IPS-18a (cell line): ENCODE data around the gene ARID3B.

Experiments
- H3K27ac ChIP-seq: one replicate; pipeline ENCODE4 v1.5.1; 2013; ENCODE audit warnings: low read length
- H3K27me3 ChIP-seq: one replicate; pipeline ENCODE4 v1.6.1; 2013; ENCODE audit warnings: mild to moderate bottlenecking, low read length; ENCODE audit not compliant: control insufficient read depth, insufficient read depth
- H3K36me3 ChIP-seq: one replicate; pipeline ENCODE4 v1.6.1; 2013; ENCODE audit warnings: low read depth, low read length; ENCODE audit not compliant: control insufficient read depth
- H3K4me1 ChIP-seq: one replicate; pipeline ENCODE4 v1.6.1; 2013; ENCODE audit warnings: low read depth, low read length; ENCODE audit not compliant: control insufficient read depth
- H3K4me3 ChIP-seq: one replicate; pipeline ENCODE4 v1.5.1; 2013; ENCODE audit warnings: low read length
- H3K9ac ChIP-seq: one replicate; pipeline ENCODE4 v1.6.1; 2013; ENCODE audit warnings: mild to moderate bottlenecking, low read length, moderate library complexity
- H3K9me3 ChIP-seq: one replicate; pipeline ENCODE4 v1.6.1; 2013; ENCODE audit warnings: low read depth, low read length; ENCODE audit not compliant: control insufficient read depth

ARID3B gene

DNA sequence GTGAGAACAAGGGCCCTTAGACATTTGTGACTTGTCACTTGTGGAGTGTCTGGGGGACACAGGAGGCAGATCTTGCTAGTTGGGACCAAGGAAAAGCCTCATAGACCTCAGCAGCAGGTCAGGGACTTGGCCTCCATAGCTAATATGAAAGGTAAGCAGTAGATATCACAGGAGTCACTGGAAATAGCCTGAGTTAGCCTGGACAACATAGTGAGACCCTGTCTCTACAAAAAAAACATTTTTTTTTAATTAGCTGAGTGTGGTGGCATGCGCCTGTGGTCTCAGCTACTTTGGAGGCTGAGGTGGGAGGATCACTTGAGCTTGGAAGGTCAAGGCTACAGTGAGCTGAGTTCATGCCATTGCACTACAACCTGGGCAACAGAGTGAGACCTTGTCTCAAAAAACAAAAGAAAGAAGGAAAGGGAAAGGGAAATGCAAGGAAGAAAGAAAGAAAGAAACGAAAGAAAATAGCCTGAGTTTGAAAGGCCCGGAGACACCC, 37.5 kb downstream of the ARID3B start:
- Histone ChIP-seq H3K27ac (no peak overlapping the region), H3K36me3 (peaks cover 74% of the 10 kb centered on the region), H3K9ac (no peak overlapping the region), H3K27me3 (no peaks in the 10 kb centered on the region), H3K4me3 (no peak overlapping the region), H3K4me1 (no peaks in the 10 kb centered on the region), H3K9me3 (no peaks in the 10 kb centered on the region)

DNA sequence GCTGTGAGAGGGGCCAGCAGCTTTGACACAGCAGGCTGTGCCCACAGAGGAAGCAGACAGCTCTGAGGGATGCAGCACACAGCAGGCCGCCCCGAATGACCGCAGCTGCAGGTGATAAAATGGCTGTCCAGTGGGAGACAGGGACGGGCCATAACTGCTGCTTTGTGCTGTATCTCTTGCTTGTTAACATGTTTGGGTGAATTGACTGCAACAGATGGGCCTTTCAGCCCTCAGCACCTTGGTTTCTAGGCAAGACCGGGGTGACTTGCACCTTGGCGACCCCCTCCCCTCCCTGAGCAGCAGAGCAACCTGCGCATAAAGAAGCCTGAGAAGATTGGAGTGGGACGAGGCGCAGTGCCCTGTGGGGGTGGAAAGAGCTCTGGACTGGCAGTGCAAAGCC, 38.0 kb downstream of the ARID3B start:
- H3K9ac ChIP-seq = no peak overlapping the region
- no peaks in the 10 kb centered on the region for H3K4me1 ChIP-seq
- H3K36me3 ChIP-seq = peaks cover 71% of the 10 kb centered on the region
- H3K9me3 ChIP-seq = no peaks in the 10 kb centered on the region
- H3K27ac ChIP-seq = no peak overlapping the region
- no peak overlapping the region for H3K4me3 ChIP-seq
- no peaks in the 10 kb centered on the region for H3K27me3 ChIP-seq

DNA sequence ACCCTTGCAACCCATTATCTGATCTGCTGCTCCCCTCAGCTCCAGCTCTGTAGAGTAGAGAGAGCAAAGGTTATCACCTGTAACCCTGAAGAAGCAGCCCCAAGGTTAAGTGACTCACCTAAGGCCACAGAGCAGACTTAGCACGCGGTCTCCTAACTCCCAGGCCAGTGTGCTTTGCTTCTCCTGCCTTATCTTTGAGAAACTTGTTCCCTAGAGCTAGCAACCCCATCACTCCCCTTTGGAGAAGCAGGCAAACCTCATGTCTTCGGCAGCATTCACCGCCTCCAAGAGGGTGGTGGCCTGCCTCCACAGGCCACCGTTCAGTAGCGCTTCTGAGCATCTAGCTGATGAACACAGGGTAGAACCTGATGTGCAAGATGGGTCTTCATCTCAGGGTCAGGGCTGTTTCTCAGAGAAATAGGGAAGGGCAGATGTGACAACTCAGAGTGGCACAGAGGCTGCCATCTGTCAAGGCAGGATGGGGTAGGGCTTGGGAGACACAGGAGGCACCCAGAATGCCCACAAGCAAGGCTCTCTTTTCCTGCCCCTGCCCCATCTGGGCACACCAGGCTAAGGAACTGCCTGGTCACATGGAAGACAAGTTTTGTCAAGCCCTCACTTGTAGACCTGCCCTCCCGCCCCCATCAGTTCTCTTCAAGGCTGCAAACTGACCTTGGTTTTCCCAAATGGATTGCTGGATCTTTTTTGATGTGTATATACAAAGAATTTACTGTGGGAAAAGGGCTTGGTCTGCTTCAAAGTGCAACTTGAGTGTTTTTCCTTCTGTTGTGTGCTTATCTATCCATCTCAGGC, 39.7 kb downstream of the ARID3B start:
- Histone ChIP-seq H3K36me3 (peaks cover 64% of the 10 kb centered on the region), H3K9me3 (no peaks in the 10 kb centered on the region), H3K9ac (no peak overlapping the region)

DNA sequence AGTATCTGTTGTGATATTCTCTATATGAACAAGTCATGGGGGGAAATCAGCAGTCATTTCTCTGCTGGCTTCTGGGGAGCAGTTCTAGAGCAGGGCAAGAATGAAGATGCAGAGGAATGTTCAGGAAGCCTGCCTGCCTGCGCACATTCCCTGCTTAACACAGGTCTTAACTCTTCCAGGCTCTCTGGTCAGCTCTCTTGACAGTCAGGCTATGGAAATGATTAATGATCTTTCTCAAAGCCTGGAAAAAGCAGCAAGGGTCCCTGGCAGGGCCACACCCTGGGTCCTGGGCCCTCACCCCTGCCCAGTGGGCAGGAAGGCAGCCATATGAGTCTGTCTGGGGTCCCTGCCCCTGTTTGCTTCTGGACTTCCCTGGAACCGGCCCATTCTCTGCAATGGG, 43.2 kb downstream of the ARID3B start:
- H3K27me3 ChIP-seq = no peaks in the 10 kb centered on the region
- no peaks in the 10 kb centered on the region for H3K9me3 ChIP-seq
- peaks cover 48% of the 10 kb centered on the region for H3K36me3 ChIP-seq
- H3K27ac ChIP-seq = no peak overlapping the region
- H3K4me3 ChIP-seq = no peak overlapping the region
- H3K9ac ChIP-seq = no peak overlapping the region
- peaks cover 9% of the 10 kb centered on the region for H3K4me1 ChIP-seq

More for the DNA sequence above, 39.7 kb downstream of the ARID3B start:
- H3K4me3 ChIP-seq = no peak overlapping the region
- no peak overlapping the region for H3K27ac ChIP-seq
- no peaks in the 10 kb centered on the region for H3K27me3 ChIP-seq
- peaks cover 3% of the 10 kb centered on the region for H3K4me1 ChIP-seq

DNA sequence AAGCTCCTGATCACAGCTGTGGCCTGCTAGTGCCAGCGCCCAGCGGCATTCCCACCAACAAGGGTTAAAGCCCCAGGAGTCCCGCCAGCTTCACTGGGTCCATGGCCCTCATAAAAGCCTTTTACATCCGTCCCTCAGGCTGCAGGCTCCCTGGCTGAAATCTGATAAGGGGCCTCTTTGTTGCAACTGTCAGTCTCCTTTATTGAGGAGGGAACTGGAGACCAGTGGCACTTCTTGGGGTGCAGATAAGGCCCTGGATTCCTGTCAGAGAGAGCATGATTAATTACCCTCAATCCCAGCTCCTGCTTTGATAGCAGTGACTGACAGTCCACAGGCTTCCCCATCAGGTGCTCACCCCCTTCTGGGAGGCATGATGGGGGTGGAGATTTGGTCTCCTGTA, 43.8 kb downstream of the ARID3B start:
- Histone ChIP-seq H3K4me3 (no peak overlapping the region), H3K4me1 (peaks cover 9% of the 10 kb centered on the region), H3K36me3 (peaks cover 48% of the 10 kb centered on the region), H3K27me3 (no peaks in the 10 kb centered on the region), H3K27ac (no peak overlapping the region), H3K9ac (no peak overlapping the region), H3K9me3 (no peaks in the 10 kb centered on the region)

DNA sequence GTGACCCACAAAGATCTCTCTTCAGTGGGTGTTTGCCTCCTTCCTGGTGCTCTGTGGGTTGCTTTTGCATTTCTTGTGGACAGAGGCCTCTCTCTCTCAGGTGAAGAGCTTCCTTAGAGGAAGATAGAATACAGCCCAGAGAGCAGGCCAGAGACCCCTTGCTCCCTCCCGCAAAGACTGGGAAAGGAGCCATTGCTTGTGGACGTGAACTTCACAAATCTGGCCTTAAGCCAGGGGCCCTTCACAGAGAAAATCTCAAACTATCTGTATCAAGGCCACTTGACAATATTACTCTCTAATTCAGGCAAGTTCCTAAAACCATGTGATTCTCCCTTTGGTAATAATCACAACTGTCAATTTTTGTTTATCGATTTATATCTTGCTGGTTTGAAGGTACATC, 44.2 kb downstream of the ARID3B start:
- Histone ChIP-seq H3K4me1 (peaks cover 9% of the 10 kb centered on the region), H3K27me3 (no peaks in the 10 kb centered on the region), H3K9me3 (no peaks in the 10 kb centered on the region), H3K9ac (no peak overlapping the region), H3K4me3 (no peak overlapping the region), H3K36me3 (peaks cover 50% of the 10 kb centered on the region), H3K27ac (no peak overlapping the region)

DNA sequence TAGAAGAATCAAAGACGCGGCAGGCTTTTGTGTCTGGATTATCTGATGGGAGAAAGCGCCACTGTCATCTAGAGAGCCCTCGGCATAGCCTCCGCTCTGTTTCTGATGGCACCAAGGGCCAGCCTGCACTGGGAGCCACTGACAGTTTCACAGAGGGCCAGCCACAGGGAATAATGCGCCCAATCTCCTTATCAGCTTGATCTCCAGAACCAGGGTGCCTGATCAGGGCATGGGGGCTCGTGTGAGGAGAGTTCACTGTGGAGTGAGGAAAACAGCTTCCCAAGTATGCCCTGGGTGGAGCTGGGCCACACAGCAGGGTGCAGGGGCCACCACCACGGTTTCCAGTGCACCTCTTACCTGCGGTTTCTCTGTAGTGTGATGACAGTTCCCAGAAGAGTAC, 44.8 kb downstream of the ARID3B start:
- peaks cover 9% of the 10 kb centered on the region for H3K4me1 ChIP-seq
- H3K36me3 ChIP-seq = peaks cover 50% of the 10 kb centered on the region
- no peak overlapping the region for H3K9ac ChIP-seq
- H3K27ac ChIP-seq = no peak overlapping the region
- no peaks in the 10 kb centered on the region for H3K27me3 ChIP-seq
- no peak overlapping the region for H3K4me3 ChIP-seq
- H3K9me3 ChIP-seq = no peaks in the 10 kb centered on the region

DNA sequence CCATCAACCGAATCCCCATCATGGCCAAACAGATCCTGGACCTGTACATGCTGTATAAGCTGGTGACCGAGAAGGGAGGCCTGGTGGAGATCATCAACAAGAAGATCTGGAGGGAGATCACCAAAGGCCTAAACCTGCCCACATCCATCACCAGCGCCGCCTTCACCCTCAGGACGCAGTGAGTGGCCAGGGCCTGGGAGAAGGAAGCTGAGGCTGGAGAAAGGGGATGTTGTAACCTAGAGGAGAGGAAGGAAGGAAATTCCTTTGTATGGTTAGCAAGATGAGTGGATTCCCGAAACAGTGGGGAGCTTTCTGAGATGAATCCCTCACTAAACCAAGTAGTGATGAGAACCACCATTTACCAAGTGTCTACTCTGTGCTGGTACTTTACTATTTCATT, 48.8 kb downstream of the ARID3B start:
- Histone ChIP-seq H3K4me3 (no peak overlapping the region), H3K27me3 (no peaks in the 10 kb centered on the region), H3K9me3 (no peaks in the 10 kb centered on the region), H3K4me1 (peaks cover 9% of the 10 kb centered on the region), H3K36me3 (peaks cover 67% of the 10 kb centered on the region), H3K27ac (no peak overlapping the region), H3K9ac (no peak overlapping the region)

DNA sequence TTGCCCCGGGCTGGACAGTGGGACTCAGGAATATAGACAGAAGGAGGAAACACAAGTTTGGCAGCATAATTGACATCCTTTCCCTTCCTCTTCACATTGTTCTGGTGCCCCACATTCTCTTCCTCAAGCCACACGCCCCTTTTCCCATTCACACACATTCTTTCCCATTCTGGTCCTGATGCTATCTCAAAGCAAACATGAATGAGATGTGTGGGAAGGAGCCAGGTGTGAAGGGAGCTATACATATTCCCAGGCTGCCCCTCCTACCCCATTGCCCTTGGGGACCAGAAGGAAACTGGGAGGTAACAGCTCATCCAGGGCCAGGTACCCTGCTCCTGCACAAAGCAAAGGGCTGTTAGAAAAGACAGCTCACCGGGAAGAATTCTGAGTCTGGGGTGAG, 51.2 kb downstream of the ARID3B start:
- H3K36me3 ChIP-seq = peaks cover 55% of the 10 kb centered on the region
- no peaks in the 10 kb centered on the region for H3K9me3 ChIP-seq
- H3K4me3 ChIP-seq = no peak overlapping the region
- no peak overlapping the region for H3K9ac ChIP-seq
- no peak overlapping the region for H3K27ac ChIP-seq
- peaks cover 6% of the 10 kb centered on the region for H3K4me1 ChIP-seq
- no peaks in the 10 kb centered on the region for H3K27me3 ChIP-seq

DNA sequence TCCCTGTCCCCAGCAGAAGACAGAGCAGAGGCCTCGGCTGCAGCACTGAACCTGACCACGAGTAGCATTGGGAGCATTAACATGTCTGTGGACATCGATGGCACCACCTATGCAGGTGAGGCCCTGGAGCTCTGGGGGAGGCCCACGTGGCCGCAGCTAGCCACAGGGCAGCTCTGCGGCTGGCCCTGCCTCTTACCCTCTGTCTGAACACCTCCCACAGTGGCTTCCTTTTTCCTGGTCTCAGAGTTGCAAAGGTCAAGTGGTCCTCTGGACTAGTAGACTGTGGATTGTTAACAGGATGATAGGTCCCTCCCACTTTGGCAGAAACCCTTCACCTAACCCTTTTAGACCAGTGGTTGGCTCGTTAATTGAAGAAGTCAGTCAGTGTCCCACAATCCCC, 52.1 kb downstream of the ARID3B start:
- Histone ChIP-seq H3K36me3 (peaks cover 53% of the 10 kb centered on the region), H3K4me1 (peaks cover 9% of the 10 kb centered on the region), H3K9ac (no peak overlapping the region), H3K27me3 (no peaks in the 10 kb centered on the region), H3K27ac (no peak overlapping the region), H3K9me3 (no peaks in the 10 kb centered on the region), H3K4me3 (no peak overlapping the region)

DNA sequence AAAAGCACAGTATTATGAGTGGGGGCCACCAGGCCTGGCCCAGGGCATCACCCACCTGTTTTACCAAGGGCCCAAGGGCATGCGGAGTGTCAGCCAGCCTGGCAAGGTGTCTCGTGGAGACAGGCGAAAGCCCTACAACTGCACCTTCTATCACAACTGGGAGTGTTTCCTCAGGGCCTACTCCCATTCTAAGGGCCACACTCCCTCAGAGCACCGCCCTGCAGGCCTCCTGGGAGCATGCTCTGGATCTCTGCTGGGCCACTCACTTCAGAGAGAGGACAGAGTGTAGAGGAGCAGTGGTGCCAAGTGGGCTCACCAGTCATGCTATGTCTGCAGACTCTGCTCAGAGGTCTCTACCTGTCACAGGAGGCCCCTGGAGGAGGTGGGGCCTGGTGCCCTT, 53.4 kb downstream of the ARID3B start:
- H3K27ac ChIP-seq = no peak overlapping the region
- no peak overlapping the region for H3K4me3 ChIP-seq
- no peaks in the 10 kb centered on the region for H3K27me3 ChIP-seq
- H3K9ac ChIP-seq = no peak overlapping the region
- H3K4me1 ChIP-seq = peaks cover 9% of the 10 kb centered on the region
- no peaks in the 10 kb centered on the region for H3K9me3 ChIP-seq
- H3K36me3 ChIP-seq = peaks cover 51% of the 10 kb centered on the region

DNA sequence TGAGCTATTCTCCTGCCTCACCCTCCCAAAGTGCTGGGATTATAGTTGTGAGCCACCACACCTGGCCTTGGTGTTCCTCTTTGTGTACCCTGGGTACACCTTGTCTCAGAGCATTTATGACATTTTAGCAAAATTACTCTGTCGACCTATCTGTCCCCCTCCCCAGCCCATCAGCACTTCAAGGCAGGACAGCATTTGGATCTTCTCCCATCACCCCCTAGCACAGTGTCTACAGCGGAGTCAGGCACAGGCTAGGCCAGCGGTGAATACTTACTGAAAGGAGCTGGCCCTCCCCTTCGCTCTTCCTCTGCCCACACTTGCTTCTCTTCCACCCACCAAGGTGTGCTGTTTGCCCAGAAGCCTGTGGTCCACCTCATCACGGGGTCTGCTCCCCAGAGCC, 54.3 kb downstream of the ARID3B start:
- H3K27ac ChIP-seq = no peak overlapping the region
- no peaks in the 10 kb centered on the region for H3K9me3 ChIP-seq
- peaks cover 9% of the 10 kb centered on the region for H3K4me1 ChIP-seq
- H3K27me3 ChIP-seq = no peaks in the 10 kb centered on the region
- H3K9ac ChIP-seq = no peak overlapping the region
- no peak overlapping the region for H3K4me3 ChIP-seq
- H3K36me3 ChIP-seq = peaks cover 43% of the 10 kb centered on the region
